Sigmoid colon (tissue), 4 donors: ENCODE data around the gene FST.

Experiments
- POLR2A ChIP-seq, 2 donors: fragments of 450-650 bp; IDR thresholded peaks; one replicate each; pipeline ENCODE4 v1.6.1; 2016; ENCODE audit warnings: antibody characterized with exemption in 2 of 2, mild to moderate bottlenecking in 2 of 2, moderate library complexity in 2 of 2
- POLR2AphosphoS5 ChIP-seq, 4 donors: sonication (generic); formaldehyde crosslinking; IDR thresholded peaks; one replicate each; pipeline ENCODE4 v1.6.1; 2017; ENCODE audit warnings: antibody characterized with exemption in 4 of 4

GRCh38 chr5:53512539-53512938 lies 32.1 kb downstream of the FST start:
- TF ChIP-seq POLR2AphosphoS5 (IDR thresholded peaks at IDR 0.05), result no peak
- no peak for TF ChIP-seq POLR2A (IDR thresholded peaks at IDR 0.05)
